ENCODE results near the gene ZNF300. TPM values are rescaled to one million over a fixed set of nuclear protein-coding genes. Genes with fewer than 3 reads are reported as not detected.

The ZNF300 gene
- total and polyA plus RNA-seq, 2 of the 13 experiments (the other 11 are each of a cell fraction or from before 2014, with no cell fraction given) = 2.7 to 6.8 TPM

DNA sequence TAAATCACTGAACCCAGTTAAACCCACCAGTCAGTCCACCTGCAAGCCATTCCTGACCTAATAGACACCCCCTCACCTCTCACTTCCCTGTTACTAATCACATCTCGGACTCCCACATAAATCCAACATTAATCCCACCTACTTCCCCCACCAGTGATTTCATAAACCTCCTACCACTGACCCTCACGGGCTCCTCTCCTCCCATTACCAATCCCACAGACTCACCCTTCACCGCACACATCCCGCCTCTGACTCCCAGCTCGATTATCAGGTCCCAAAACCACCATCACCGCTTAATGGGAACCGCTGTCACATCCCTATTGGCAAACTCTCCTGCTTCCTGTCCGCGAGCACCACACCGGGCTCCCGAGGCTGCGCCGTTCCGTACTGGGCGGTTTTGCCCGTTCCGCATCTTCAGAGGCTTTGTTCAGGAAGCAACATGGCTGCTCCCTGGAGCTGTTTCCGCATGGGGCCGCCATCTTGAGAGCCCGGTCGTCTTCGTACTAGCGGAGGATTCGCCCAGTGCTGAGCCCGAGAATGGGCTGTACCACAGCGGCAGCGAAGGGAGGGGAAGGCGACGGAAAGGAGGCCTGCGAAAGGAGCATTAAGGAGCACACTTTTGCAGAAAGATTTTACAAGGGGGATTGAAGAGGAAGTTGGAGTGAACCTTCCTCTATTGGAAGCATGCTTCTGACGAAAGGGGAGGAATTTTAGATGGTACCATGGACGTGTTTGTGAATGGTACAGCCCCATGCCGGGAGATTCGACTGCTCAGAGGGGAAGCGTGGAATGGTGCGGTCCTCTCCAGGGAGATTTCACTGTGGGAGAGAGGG lies at the start of gene ZNF300 (continued):
- TF ChIP-seq, protein P1, sequence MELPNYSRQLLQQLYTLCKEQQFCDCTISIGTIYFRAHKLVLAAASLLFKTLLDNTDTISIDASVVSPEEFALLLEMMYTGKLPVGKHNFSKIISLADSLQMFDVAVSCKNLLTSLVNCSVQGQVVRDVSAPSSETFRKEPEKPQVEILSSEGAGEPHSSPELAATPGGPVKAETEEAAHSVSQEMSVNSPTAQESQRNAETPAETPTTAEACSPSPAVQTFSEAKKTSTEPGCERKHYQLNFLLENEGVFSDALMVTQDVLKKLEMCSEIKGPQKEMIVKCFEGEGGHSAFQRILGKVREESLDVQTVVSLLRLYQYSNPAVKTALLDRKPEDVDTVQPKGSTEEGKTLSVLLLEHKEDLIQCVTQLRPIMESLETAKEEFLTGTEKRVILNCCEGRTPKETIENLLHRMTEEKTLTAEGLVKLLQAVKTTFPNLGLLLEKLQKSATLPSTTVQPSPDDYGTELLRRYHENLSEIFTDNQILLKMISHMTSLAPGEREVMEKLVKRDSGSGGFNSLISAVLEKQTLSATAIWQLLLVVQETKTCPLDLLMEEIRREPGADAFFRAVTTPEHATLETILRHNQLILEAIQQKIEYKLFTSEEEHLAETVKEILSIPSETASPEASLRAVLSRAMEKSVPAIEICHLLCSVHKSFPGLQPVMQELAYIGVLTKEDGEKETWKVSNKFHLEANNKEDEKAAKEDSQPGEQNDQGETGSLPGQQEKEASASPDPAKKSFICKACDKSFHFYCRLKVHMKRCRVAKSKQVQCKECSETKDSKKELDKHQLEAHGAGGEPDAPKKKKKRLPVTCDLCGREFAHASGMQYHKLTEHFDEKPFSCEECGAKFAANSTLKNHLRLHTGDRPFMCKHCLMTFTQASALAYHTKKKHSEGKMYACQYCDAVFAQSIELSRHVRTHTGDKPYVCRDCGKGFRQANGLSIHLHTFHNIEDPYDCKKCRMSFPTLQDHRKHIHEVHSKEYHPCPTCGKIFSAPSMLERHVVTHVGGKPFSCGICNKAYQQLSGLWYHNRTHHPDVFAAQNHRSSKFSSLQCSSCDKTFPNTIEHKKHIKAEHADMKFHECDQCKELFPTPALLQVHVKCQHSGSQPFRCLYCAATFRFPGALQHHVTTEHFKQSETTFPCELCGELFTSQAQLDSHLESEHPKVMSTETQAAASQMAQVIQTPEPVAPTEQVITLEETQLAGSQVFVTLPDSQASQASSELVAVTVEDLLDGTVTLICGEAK (IDR thresholded peaks at IDR 0.05) = no peak
- TF ChIP-seq, protein P1 (CRISPR knock-in tag; IDR thresholded peaks at IDR 0.05) = peak; percentile 22; the same call in 1 of the 2 replicates
- peak; percentile 89 for TF ChIP-seq PHF20 (CRISPR knock-in tag; IDR thresholded peaks at IDR 0.05)
- TF ChIP-seq RBM39 (IDR thresholded peaks at IDR 0.05; ENCODE audit: low read depth, low read length, poor library complexity, severe bottlenecking) = no peak
- TF ChIP-seq ZNF512B (CRISPR knock-in tag; IDR thresholded peaks at IDR 0.05; ENCODE audit: borderline replicate concordance) = no peak
- peak; percentile 46 for TF ChIP-seq ETV6 (CRISPR knock-in tag; conservative IDR thresholded peaks at IDR 0.05)
- peak; percentile 95 for TF ChIP-seq BHLHE40 (IDR thresholded peaks at IDR 0.05; ENCODE audit: low read length)
- no peak for TF ChIP-seq CBX2 (IDR thresholded peaks at IDR 0.05; ENCODE audit: low read depth, low read length)
- no peak for TF ChIP-seq CBX2 (CRISPR knock-in tag; IDR thresholded peaks at IDR 0.05; ENCODE audit: low read depth)
- TF ChIP-seq TFAP4 (IDR thresholded peaks at IDR 0.05; ENCODE audit: borderline replicate concordance, low read depth) = no peak
- TF ChIP-seq, protein P2, sequence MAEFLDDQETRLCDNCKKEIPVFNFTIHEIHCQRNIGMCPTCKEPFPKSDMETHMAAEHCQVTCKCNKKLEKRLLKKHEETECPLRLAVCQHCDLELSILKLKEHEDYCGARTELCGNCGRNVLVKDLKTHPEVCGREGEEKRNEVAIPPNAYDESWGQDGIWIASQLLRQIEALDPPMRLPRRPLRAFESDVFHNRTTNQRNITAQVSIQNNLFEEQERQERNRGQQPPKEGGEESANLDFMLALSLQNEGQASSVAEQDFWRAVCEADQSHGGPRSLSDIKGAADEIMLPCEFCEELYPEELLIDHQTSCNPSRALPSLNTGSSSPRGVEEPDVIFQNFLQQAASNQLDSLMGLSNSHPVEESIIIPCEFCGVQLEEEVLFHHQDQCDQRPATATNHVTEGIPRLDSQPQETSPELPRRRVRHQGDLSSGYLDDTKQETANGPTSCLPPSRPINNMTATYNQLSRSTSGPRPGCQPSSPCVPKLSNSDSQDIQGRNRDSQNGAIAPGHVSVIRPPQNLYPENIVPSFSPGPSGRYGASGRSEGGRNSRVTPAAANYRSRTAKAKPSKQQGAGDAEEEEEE (CRISPR knock-in tag; IDR thresholded peaks at IDR 0.05; ENCODE audit: borderline replicate concordance) = peak; percentile 39; the same call in 1 of the 2 replicates
